H1 (cell line): ENCODE data around the gene BROX. TPM values are rescaled to one million over a fixed set of nuclear protein-coding genes. Genes with fewer than 3 reads are reported as not detected.

ENCODE experiments used
- CTCF ChIA-PET: fragments of 300-600 bp; sonication (Branson Sonifier 250); formaldehyde crosslinking; loops from one replicate; lab custom pipeline; 2021; ENCODE audit not compliant: partially characterized antibody; lab: Charles Lee
- POLR2A ChIA-PET: fragments of 300-600 bp; sonication (Branson Sonifier 250); formaldehyde crosslinking; loops from one replicate; lab custom pipeline; 2021; ENCODE audit warnings: inconsistent platforms; ENCODE audit not compliant: partially characterized antibody; lab: Charles Lee
- DNase-seq, 2 experiments: peaks; one replicate each; pipeline versions ENCODE4 v3.0.0 to v3.0.0-alpha.2; 2010 to 2022; ENCODE audit warnings: low spot score in 2 of 2, low read depth in 1 of 2, mixed read lengths in 1 of 2
- FAIRE-seq: peaks from 2 replicates; lab custom pipeline; 2011; peaks lifted over from hg19 to GRCh38; lab: Jason Lieb, UNC
- H2AFZ ChIP-seq: 2 replicates; pipeline ENCODE4 v1.8.1; 2012; ENCODE audit warnings: low read length, inconsistent platforms
- H2AK5ac ChIP-seq: 2 replicates; pipeline ENCODE4 v1.6.1; 2013; ENCODE audit warnings: low read depth, low read length
- H2BK120ac ChIP-seq: replicated peaks from 2 replicates; pipeline ENCODE3; 2013; ENCODE audit warnings: low read depth, low read length, inconsistent platforms
- H2BK12ac ChIP-seq: 2 replicates; pipeline ENCODE4 v1.6.1; 2013; ENCODE audit warnings: low read depth, low read length
- H2BK15ac ChIP-seq: 2 replicates; pipeline ENCODE4 v1.6.1; 2013; ENCODE audit warnings: low read length
- H2BK20ac ChIP-seq: 2 replicates; pipeline ENCODE4 v1.6.1; 2013; ENCODE audit warnings: low read length
- H2BK5ac ChIP-seq: 2 replicates; pipeline ENCODE4 v1.6.1; 2013; ENCODE audit warnings: low read depth, low read length
- H3K14ac ChIP-seq: 2 replicates; pipeline ENCODE4 v1.6.1; 2013; ENCODE audit warnings: inconsistent platforms; ENCODE audit not compliant: insufficient read length
- H3K18ac ChIP-seq: 2 replicates; pipeline ENCODE4 v1.6.1; 2013; ENCODE audit warnings: low read length; ENCODE audit errors: extremely low read depth
- H3K23ac ChIP-seq: 2 replicates; pipeline ENCODE4 v1.6.1; 2013; ENCODE audit warnings: inconsistent platforms; ENCODE audit not compliant: insufficient read length
- H3K23me2 ChIP-seq: 2 replicates; pipeline ENCODE4 v1.6.1; 2013; ENCODE audit warnings: low read depth, low read length
- H3K27ac ChIP-seq: 2 replicates; pipeline ENCODE4 v1.6.1; 2011; ENCODE audit warnings: low read depth, low read length, inconsistent platforms
- H3K27me3 ChIP-seq, 4 experiments: replicated peaks in 1 of 4; 1 replicate in 1 of 4; 2 replicates in 3 of 4; pipeline versions ENCODE4 v1.6.1 to v1.8.1; 2011 to 2013; ENCODE audit warnings: low read length in 3 of 4, mild to moderate bottlenecking in 3 of 4, inconsistent platforms in 2 of 4, mixed read lengths in 2 of 4, moderate library complexity in 1 of 4; ENCODE audit not compliant: control insufficient read depth in 3 of 4, insufficient read depth in 3 of 4; ENCODE audit errors: extremely low read depth in 1 of 4
- H3K36me3 ChIP-seq, 4 experiments: 2 replicates each; pipeline versions ENCODE4 v1.6.1 to v1.8.1; 2011 to 2013; ENCODE audit warnings: mild to moderate bottlenecking in 4 of 4, low read length in 3 of 4, moderate library complexity in 2 of 4, control low read depth in 1 of 4, inconsistent platforms in 1 of 4; ENCODE audit not compliant: insufficient read depth in 4 of 4, control insufficient read depth in 2 of 4
- H3K4ac ChIP-seq: replicated peaks from 2 replicates; pipeline ENCODE3; 2013; ENCODE audit warnings: low read length, low read depth, mixed read lengths, inconsistent platforms; ENCODE audit not compliant: insufficient read length
- H3K4me1 ChIP-seq, 4 experiments: replicated peaks in 1 of 4; 1 replicate in 1 of 4; 2 replicates in 3 of 4; pipeline versions ENCODE4 v1.6.1 to v1.8.1; 2011 to 2013; ENCODE audit warnings: low read length in 3 of 4, inconsistent platforms in 2 of 4, mixed read lengths in 1 of 4; ENCODE audit not compliant: insufficient read depth in 4 of 4, control insufficient read depth in 3 of 4
- H3K4me2 ChIP-seq, 2 experiments: 2 replicates each; pipeline versions ENCODE4 v1.6.1 to v1.8.1; 2011 to 2013; ENCODE audit warnings: low read depth in 2 of 2, low read length in 2 of 2, control low read depth in 1 of 2, inconsistent platforms in 1 of 2, mild to moderate bottlenecking in 1 of 2; ENCODE audit not compliant: insufficient read depth in 1 of 2
- H3K4me3 ChIP-seq, 4 experiments: fragments of 200-600, 300-600 bp in 1 of 4; sonication (generic), shearing (Covaris generic), sonication (Bioruptor Twin) in 1 of 4; 2 replicates each; pipeline versions ENCODE4 v1.5.1 to v1.8.1; 2011 to 2016; ENCODE audit warnings: low read length in 4 of 4, low read depth in 3 of 4, control low read depth in 2 of 4, inconsistent platforms in 2 of 4, mild to moderate bottlenecking in 2 of 4, mixed read lengths in 1 of 4, moderate library complexity in 1 of 4; ENCODE audit not compliant: insufficient read depth in 2 of 4; ENCODE audit errors: extremely low read depth in 1 of 4
- H3K56ac ChIP-seq: replicated peaks from 2 replicates; pipeline ENCODE3; 2013; ENCODE audit warnings: low read depth, mild to moderate bottlenecking, mixed read lengths, low read length, inconsistent platforms; ENCODE audit not compliant: insufficient read length
- H3K79me1 ChIP-seq: 2 replicates; pipeline ENCODE4 v1.6.1; 2013; ENCODE audit warnings: low read depth, low read length, control low read depth
- H3K79me2 ChIP-seq, 2 experiments: 2 replicates each; pipeline versions ENCODE4 v1.6.1 to v1.8.1; 2012 to 2013; ENCODE audit warnings: low read length in 2 of 2, mild to moderate bottlenecking in 2 of 2, inconsistent platforms in 1 of 2; ENCODE audit not compliant: insufficient read depth in 2 of 2, control insufficient read depth in 1 of 2
- H3K9ac ChIP-seq, 4 experiments: replicated peaks in 1 of 4; 1 replicate in 1 of 4; 2 replicates in 3 of 4; pipeline versions ENCODE4 v1.6.1 to v1.8.1; 2011 to 2013; ENCODE audit warnings: low read depth in 3 of 4, low read length in 3 of 4, control low read depth in 2 of 4, mild to moderate bottlenecking in 2 of 4, moderate library complexity in 2 of 4, inconsistent platforms in 1 of 4; ENCODE audit errors: extremely low read depth in 1 of 4
- H3K9me3 ChIP-seq, 2 experiments: 2 replicates each; pipeline versions ENCODE4 v1.6.1 to v1.8.1; 2012 to 2013; ENCODE audit warnings: mild to moderate bottlenecking in 2 of 2, moderate library complexity in 2 of 2, control low read depth in 1 of 2, inconsistent platforms in 1 of 2, low read depth in 1 of 2, low read length in 1 of 2, mixed read lengths in 1 of 2; ENCODE audit not compliant: insufficient read depth in 2 of 2
- H4K20me1 ChIP-seq, 2 experiments: replicated peaks in 1 of 2; 2 replicates each; pipeline versions ENCODE3 to v1.8.1; 2011 to 2013; ENCODE audit warnings: inconsistent platforms in 2 of 2, low read length in 2 of 2, mild to moderate bottlenecking in 1 of 2; ENCODE audit not compliant: insufficient read depth in 2 of 2, control insufficient read depth in 1 of 2
- H4K5ac ChIP-seq: 2 replicates; pipeline ENCODE4 v1.6.1; 2013; ENCODE audit warnings: low read length, low read depth, mixed read lengths, inconsistent platforms; ENCODE audit not compliant: insufficient read length
- H4K8ac ChIP-seq: 2 replicates; pipeline ENCODE4 v1.8.0; 2013; ENCODE audit warnings: mild to moderate bottlenecking, moderate library complexity, low read length, inconsistent platforms; ENCODE audit not compliant: insufficient read depth; ENCODE audit errors: extremely low read depth
- H4K91ac ChIP-seq: replicated peaks from 2 replicates; pipeline ENCODE3; 2013; ENCODE audit warnings: low read length, mixed read lengths, inconsistent platforms; ENCODE audit not compliant: insufficient read length
- BRCA1 ChIP-seq: IDR thresholded peaks from 2 replicates; pipeline ENCODE4 v1.6.1; 2012; ENCODE audit warnings: low read depth, low read length, improper control_type of control experiment
- CBX5 ChIP-seq: fragments of 300-800, 300-1000 bp; sonication (generic); IDR thresholded peaks from 2 replicates; pipeline ENCODE4 v1.7.1; 2016; ENCODE audit warnings: antibody characterized with exemption, low read length, low read depth
- CHD2 ChIP-seq: IDR thresholded peaks from 2 replicates; pipeline ENCODE4 v1.6.1; 2012; ENCODE audit warnings: low read length, improper control_type of control experiment
- HDAC2 ChIP-seq, 2 experiments: fragments of 300-600 bp in 1 of 2; sonication (generic) in 1 of 2; IDR thresholded peaks; 2 replicates each; pipeline ENCODE4 v1.6.1; 2011 to 2012; ENCODE audit warnings: low read depth in 2 of 2, low read length in 2 of 2, mild to moderate bottlenecking in 2 of 2, moderate library complexity in 2 of 2, borderline replicate concordance in 1 of 2, inconsistent platforms in 1 of 2
- JUND ChIP-seq: IDR thresholded peaks from 2 replicates; pipeline ENCODE4 v1.6.1; 2011; ENCODE audit warnings: mild to moderate bottlenecking, improper control_type of control experiment, low read length
- MAFK ChIP-seq: IDR thresholded peaks from 2 replicates; pipeline ENCODE4 v1.6.1; 2012; ENCODE audit warnings: low read depth, mild to moderate bottlenecking, improper control_type of control experiment, low read length
- PHF8 ChIP-seq: fragments of 200-600 bp; sonication (generic); conservative IDR thresholded peaks from 2 replicates; pipeline ENCODE4 v1.7.1; 2012; ENCODE audit warnings: low read depth, mild to moderate bottlenecking, inconsistent platforms, low read length, moderate library complexity
- POLR2A ChIP-seq, 2 experiments: IDR thresholded peaks; 1 replicate in 1 of 2; 2 replicates in 1 of 2; pipeline ENCODE4 v1.6.1; 2011; ENCODE audit warnings: low read depth in 2 of 2, low read length in 2 of 2, mild to moderate bottlenecking in 2 of 2; ENCODE audit errors: control extremely low read depth in 1 of 2
- RBBP5 ChIP-seq: IDR thresholded peaks from 2 replicates; pipeline ENCODE4 v1.7.1; 2012; ENCODE audit warnings: low read depth, mild to moderate bottlenecking, inconsistent platforms, low read length, moderate library complexity, borderline replicate concordance
- RFX5 ChIP-seq: IDR thresholded peaks from 2 replicates; pipeline ENCODE4 v1.6.1; 2011; ENCODE audit warnings: low read depth, low read length, improper control_type of control experiment, borderline replicate concordance
- SIN3A ChIP-seq, 2 experiments: IDR thresholded peaks in 1 of 2; conservative IDR thresholded peaks in 1 of 2; 2 replicates each; pipeline ENCODE4 v1.6.1; 2011 to 2012; ENCODE audit warnings: low read length in 2 of 2, improper control_type of control experiment in 1 of 2, low read depth in 1 of 2, mild to moderate bottlenecking in 1 of 2
- SP1 ChIP-seq: IDR thresholded peaks from 2 replicates; pipeline ENCODE4 v1.6.1; 2011; ENCODE audit warnings: low read depth, low read length
- TAF1 ChIP-seq: IDR thresholded peaks from 2 replicates; pipeline ENCODE4 v1.6.1; 2011; ENCODE audit warnings: mild to moderate bottlenecking, low read depth, low read length
- TAF7 ChIP-seq: optimal IDR thresholded peaks from 2 replicates; pipeline ENCODE3; 2011; ENCODE audit warnings: low read depth, mild to moderate bottlenecking, inconsistent platforms, low read length, moderate library complexity, borderline replicate concordance
- TBP ChIP-seq: IDR thresholded peaks from 2 replicates; pipeline ENCODE4 v1.6.1; 2011; ENCODE audit warnings: low read depth, low read length, improper control_type of control experiment
- WGBS, 2 experiments: shearing (Covaris generic) in 1 of 2; methylation state at CpG; one replicate each; pipeline versions ENCODE4 v1.1.6 to v1.1.7; 2013 to 2015; ENCODE audit warnings: low lambda C conversion rate in 2 of 2, mixed read lengths in 2 of 2, inconsistent platforms in 1 of 2, low coverage in 1 of 2, missing lambda C conversion rate in 1 of 2; ENCODE audit not compliant: insufficient replicate concordance in 2 of 2, insufficient coverage in 1 of 2, insufficient read length in 1 of 2; ENCODE audit errors: extremely low coverage in 1 of 2, missing lambda C conversion rate in 1 of 2; 5-methylcytosine and 5-hydroxymethylcytosine counted together
- polyA plus RNA-seq, 7 experiments: library from polyadenylated mRNA; depleted of rRNA in 3 of 7; stranded (reverse) in 5 of 7; unstranded in 2 of 7; fragments of >200 nt in 5 of 7; fragments of 200-250 nt in 2 of 7; gene quantifications; 1 replicate in 5 of 7; 2 replicates in 1 of 7; 4 replicates in 1 of 7; pipeline versions ENCODE4 v1.2.1 to v1.2.3, GENCODE V29; 2011 to 2013; ENCODE audit warnings: missing spikeins in 2 of 7, mixed read lengths in 2 of 7
- total RNA-seq: library from RNA; stranded (reverse); fragmentation: NEBNext Ultra II Directional; extraction: Animal tissue kit (Norgen Biotek cat#: 25700); gene quantifications from 2 replicates; pipeline ENCODE4 v1.2.1, GENCODE V29; 2021

The BROX gene
- total and polyA plus RNA-seq, 2 of the 8 experiments (the other 6 are each of a cell fraction or from before 2014, with no cell fraction given): 3.8 to 26.7 TPM

DNA sequence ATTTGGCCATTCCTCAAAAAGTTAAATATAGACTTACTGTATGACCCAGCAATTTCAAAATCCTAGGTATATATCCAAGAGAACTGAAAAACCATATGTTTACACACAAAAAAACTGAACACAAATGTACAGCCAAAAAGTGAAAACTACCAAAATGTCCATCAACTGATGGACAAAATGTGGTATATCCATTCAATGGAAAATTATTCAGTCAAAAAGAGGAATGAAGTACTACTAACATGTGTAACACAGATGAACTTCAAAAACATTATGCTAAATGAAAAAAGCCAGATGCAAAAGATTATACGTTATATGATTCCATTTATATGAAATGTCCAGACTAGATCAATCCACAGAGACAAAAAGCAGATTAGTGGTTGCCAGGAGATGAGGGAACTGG lies 8.1 kb upstream of the BROX start:
- peaks cover 0 to 16% (median 6%) of the 10 kb centered on the region in 4 experiments; a peak in 3 of 8 replicates for H3K36me3 ChIP-seq
- no peaks in the 10 kb centered on the region for H3K4me1 ChIP-seq
- H3K56ac ChIP-seq: no peak overlapping the region
- no peak overlapping the region for H3K4ac ChIP-seq
- H3K9ac ChIP-seq: no peak overlapping the region
- no peaks in the 10 kb centered on the region for H3K27me3 ChIP-seq
- CTCF ChIA-PET: no interaction called here
- H3K4me2 ChIP-seq: no peak overlapping the region
- no peaks in the 10 kb centered on the region for H3K23me2 ChIP-seq
- H4K91ac ChIP-seq: no peak overlapping the region
- POLR2A ChIA-PET: no interaction called here
- peaks cover 0 to 55% of the 10 kb centered on the region in 2 experiments; a peak in 3 of 4 replicates for H3K79me2 ChIP-seq
- H2BK120ac ChIP-seq: no peak overlapping the region
- H3K14ac ChIP-seq: no peak overlapping the region
- FAIRE-seq (no peak), DNase-seq (no peak)
- H2AFZ ChIP-seq: no peak overlapping the region
- H2BK15ac ChIP-seq: no peak overlapping the region
- no peak overlapping the region for H2BK20ac ChIP-seq
- no peak overlapping the region for H2AK5ac ChIP-seq
- H4K20me1 ChIP-seq: no peaks in the 10 kb centered on the region
- WGBS, 2 experiments: 100% methylated on average over 1 of the region's 1 CpG; no CpG with 5 or more reads in 1 of the 2 experiments
- no peak overlapping the region for H3K27ac ChIP-seq
- no peaks in the 10 kb centered on the region for H3K79me1 ChIP-seq
- no peak overlapping the region for H3K23ac ChIP-seq
- no peak overlapping the region for H2BK5ac ChIP-seq
- H3K9me3 ChIP-seq: peaks cover 0 to 3% of the 10 kb centered on the region in 2 experiments; a peak in 2 of 4 replicates
- no peak overlapping the region for H4K5ac ChIP-seq
- no peak overlapping the region for H2BK12ac ChIP-seq
- no peak overlapping the region for H3K18ac ChIP-seq
- no peak overlapping the region for H3K4me3 ChIP-seq
- H4K8ac ChIP-seq: no peak overlapping the region
- TF ChIP-seq POLR2A (IDR thresholded peaks at IDR 0.05; ENCODE audit: control extremely low read depth in 1 of 2, low read depth in 2 of 2, low read length in 2 of 2) (no peak), BRCA1 (no peak), SIN3A (conservative IDR thresholded peaks at IDR 0.05 in 1 of 2, IDR thresholded peaks at IDR 0.05 in 1 of 2; ENCODE audit: low read depth in 1 of 2, low read length in 2 of 2) (no peak), TAF1 (no peak), TAF7 (no peak), RFX5 (no peak), PHF8 (no peak), CHD2 (no peak), RBBP5 (no peak), CBX5 (no peak), HDAC2 (IDR thresholded peaks at IDR 0.05; ENCODE audit: borderline replicate concordance in 1 of 2, low read depth in 2 of 2, low read length in 2 of 2) (no peak), MAFK (no peak), SP1 (no peak), TBP (no peak), JUND (no peak)
